Peyer's patch (tissue), 4 donors: ENCODE results near the gene MLX. TPM values are rescaled to one million over a fixed set of nuclear protein-coding genes. Genes with fewer than 3 reads are reported as not detected.

Source experiments
- DNase-seq, 3 donors: peaks; one replicate each; pipeline ENCODE4 v3.0.0-alpha.2; 2017 to 2019
- H3K27ac ChIP-seq, 4 donors: fragments of 200-600 bp; sonication (generic); one replicate each; pipeline ENCODE4 v1.5.1; 2016 to 2019
- H3K27me3 ChIP-seq, 2 donors: fragments of 200-600 bp; sonication (generic); one replicate each; pipeline ENCODE4 v1.5.1; 2019
- H3K36me3 ChIP-seq, 3 donors: fragments of 200-600 bp; sonication (generic); one replicate each; pipeline ENCODE4 v1.5.1; 2016 to 2019
- H3K4me1 ChIP-seq, 4 donors: fragments of 200-600 bp; sonication (generic); one replicate each; pipeline ENCODE4 v1.5.1; 2016 to 2019
- H3K4me3 ChIP-seq, 4 donors: fragments of 200-600 bp; sonication (generic); 1 replicate in 3 of 4; 2 replicates in 1 of 4; pipeline ENCODE4 v1.5.1; 2016 to 2019; ENCODE audit warnings: mild to moderate bottlenecking in 1 of 4
- H3K9me3 ChIP-seq, 4 donors: fragments of 200-600 bp; sonication (generic); one replicate each; pipeline ENCODE4 v1.5.1; 2016 to 2019; ENCODE audit warnings: mild to moderate bottlenecking in 1 of 4
- POLR2A ChIP-seq, 2 donors: fragments of 450-650 bp; IDR thresholded peaks; one replicate each; pipeline ENCODE4 v1.5.1; 2017; ENCODE audit warnings: antibody characterized with exemption in 2 of 2, mild to moderate bottlenecking in 2 of 2, moderate library complexity in 2 of 2
- total RNA-seq, 4 donors: library from RNA; depleted of rRNA; stranded (reverse); fragments of >200 nt; gene quantifications; one replicate each; pipeline ENCODE4 v1.1.0, GENCODE V29; 2016
- TF ChIP-seq, protein P1 (sequence below), 6 experiments: fragments of 450-650 bp in 4 of 6; fragments of 200-600 bp in 2 of 6; sonication (generic) in 1 of 6; IDR thresholded peaks; one replicate each; pipeline ENCODE4 v1.5.1; 2017 to 2019; ENCODE audit warnings: antibody characterized with exemption in 6 of 6, mild to moderate bottlenecking in 3 of 6, moderate library complexity in 1 of 6

Gene MLX
- total RNA-seq, 4 donors from 2014 or later: 65.2 to 180 (median 133) TPM

DNA sequence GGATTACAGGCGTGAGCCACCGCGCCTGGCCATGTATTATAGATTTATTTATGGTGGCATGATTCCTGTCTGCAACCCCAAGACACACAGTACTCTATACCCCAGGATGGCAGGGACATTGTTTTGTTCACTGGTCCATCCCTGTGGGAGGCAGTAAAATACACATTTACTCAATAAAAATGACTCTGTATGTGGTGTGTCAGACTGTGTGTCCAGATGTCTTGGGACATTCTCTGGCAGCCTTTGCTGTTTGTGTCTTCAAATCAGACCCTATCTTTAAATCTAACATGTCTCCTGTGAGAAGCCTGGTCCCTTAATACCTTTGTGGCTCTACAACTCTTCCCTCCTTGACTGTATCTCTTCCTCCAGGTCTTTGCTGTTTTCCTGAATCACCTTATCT is 6.7 kb upstream of the MLX start:
- Histone ChIP-seq H3K4me1 (peaks cover 0 to 39% (median 23%) of the 10 kb centered on the region in 4 donors), H3K36me3 (peaks cover 0 to 18% (median 0%) of the 10 kb centered on the region in 3 donors), H3K4me3 (no peak overlapping the region), H3K27ac (no peak overlapping the region), H3K27me3 (no peaks in the 10 kb centered on the region), H3K9me3 (no peaks in the 10 kb centered on the region)
- no peak for DNase-seq
- TF ChIP-seq, protein P1, sequence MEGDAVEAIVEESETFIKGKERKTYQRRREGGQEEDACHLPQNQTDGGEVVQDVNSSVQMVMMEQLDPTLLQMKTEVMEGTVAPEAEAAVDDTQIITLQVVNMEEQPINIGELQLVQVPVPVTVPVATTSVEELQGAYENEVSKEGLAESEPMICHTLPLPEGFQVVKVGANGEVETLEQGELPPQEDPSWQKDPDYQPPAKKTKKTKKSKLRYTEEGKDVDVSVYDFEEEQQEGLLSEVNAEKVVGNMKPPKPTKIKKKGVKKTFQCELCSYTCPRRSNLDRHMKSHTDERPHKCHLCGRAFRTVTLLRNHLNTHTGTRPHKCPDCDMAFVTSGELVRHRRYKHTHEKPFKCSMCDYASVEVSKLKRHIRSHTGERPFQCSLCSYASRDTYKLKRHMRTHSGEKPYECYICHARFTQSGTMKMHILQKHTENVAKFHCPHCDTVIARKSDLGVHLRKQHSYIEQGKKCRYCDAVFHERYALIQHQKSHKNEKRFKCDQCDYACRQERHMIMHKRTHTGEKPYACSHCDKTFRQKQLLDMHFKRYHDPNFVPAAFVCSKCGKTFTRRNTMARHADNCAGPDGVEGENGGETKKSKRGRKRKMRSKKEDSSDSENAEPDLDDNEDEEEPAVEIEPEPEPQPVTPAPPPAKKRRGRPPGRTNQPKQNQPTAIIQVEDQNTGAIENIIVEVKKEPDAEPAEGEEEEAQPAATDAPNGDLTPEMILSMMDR (IDR thresholded peaks at IDR 0.05): no peak
- no peak for TF ChIP-seq POLR2A (IDR thresholded peaks at IDR 0.05)

DNA sequence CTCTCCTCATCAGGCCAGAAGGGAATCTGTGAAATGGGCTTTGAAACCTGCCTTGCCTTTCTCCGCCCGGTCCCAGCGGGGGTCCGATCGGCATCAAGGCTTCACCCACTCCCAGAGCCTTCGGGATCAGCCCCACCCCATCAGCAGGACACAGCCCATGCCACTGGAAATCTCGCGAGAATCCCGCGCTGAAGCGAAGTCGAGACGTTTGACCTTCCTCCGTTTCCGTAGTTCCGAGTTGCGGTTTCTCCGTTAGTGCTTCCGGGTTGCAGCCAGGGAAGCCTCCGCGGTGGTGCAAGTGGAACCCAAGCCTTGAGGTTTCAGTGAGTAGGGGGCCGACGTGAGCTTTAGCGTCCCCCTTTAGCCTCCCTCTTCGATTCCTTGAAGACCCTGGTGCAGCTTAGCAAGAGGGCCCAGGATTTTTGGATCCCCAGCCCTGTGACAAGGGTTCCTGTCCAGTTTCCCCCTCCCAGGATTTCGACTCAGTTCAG is 5.0 kb upstream of the MLX start, which contains the start of gene COASY:
Gene COASY (plus strand): TSS at position 252 of the 491 bp plus-strand sequence. CDS start 475 bp downstream, outside the sequence.
- TF ChIP-seq POLR2A (IDR thresholded peaks at IDR 0.05): peak; percentile 57 to 61
- TF ChIP-seq, protein P1 (IDR thresholded peaks at IDR 0.05): no peak
- peak within 1 kb of the TSS; percentile 68 to 86 (median 76) for H3K4me3 ChIP-seq
- no peaks in the 10 kb centered on the region for H3K9me3 ChIP-seq
- DNase-seq: peak; percentile 94 to 98 (median 95)
- H3K27me3 ChIP-seq: no peaks in the 10 kb centered on the region
- peaks cover 0 to 36% (median 25%) of the 10 kb centered on the region in 4 donors for H3K4me1 ChIP-seq
- H3K36me3 ChIP-seq: peaks cover 0 to 27% (median 0%) of the 10 kb centered on the region in 3 donors
- peak within 1 kb of the TSS; percentile 80 to 86 (median 84) for H3K27ac ChIP-seq

DNA sequence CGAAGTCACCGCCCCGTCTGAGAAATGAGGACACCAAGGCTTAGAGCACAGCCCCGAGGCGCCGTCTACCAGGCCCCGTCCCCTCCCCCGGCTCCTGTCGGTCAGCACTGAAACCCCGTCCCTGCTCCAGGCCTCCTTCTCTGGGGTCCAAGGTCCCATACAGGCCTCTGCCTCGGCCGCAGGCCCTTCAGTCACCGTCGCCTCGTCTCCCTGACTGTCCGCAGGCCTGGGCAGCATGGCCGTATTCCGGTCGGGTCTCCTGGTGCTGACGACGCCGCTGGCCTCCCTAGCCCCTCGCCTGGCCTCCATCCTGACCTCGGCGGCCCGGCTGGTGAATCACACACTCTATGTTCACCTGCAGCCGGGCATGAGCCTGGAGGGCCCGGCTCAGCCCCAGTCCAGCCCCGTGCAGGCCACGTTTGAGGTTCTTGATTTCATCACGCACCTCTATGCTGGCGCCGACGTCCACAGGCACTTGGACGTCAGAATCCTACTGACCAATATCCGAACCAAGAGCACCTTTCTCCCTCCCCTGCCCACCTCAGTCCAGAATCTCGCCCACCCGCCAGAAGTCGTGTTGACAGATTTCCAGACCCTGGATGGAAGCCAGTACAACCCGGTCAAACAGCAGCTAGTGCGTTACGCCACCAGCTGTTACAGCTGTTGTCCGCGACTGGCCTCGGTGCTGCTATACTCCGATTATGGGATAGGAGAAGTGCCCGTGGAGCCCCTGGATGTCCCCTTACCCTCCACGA is 4.3 kb upstream of the MLX start:
- H3K9me3 ChIP-seq: no peaks in the 10 kb centered on the region
- peak overlapping the region; percentile 80 to 86 (median 84) for H3K27ac ChIP-seq
- no peak for TF ChIP-seq POLR2A (IDR thresholded peaks at IDR 0.05)
- TF ChIP-seq, protein P1 (IDR thresholded peaks at IDR 0.05): no peak
- H3K36me3 ChIP-seq: peaks cover 0 to 27% (median 0%) of the 10 kb centered on the region in 3 donors
- DNase-seq: no peak
- H3K4me1 ChIP-seq: peaks cover 0 to 36% (median 26%) of the 10 kb centered on the region in 4 donors
- H3K4me3 ChIP-seq: peak overlapping the region; percentile 68 to 86 (median 76)
- H3K27me3 ChIP-seq: no peaks in the 10 kb centered on the region

DNA sequence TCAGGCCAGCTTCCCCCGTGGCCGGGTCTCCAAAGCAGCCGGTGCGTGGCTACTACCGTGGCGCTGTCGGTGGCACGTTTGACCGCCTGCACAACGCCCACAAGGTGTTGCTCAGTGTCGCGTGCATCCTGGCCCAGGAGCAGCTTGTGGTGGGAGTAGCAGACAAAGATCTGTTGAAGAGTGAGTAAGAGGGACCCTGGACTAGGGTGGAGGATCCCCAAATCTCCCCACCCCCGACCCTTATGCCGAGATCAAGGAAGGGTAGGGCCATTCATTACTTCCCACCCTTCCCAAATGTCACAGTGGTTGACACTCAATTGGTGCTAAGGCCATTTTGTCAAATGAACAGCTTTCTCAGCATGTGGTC is 3.8 kb upstream of the MLX start:
- no peak for DNase-seq
- Histone ChIP-seq H3K4me3 (peak overlapping the region; percentile 68 to 86 (median 76)), H3K9me3 (no peaks in the 10 kb centered on the region), H3K4me1 (peaks cover 0 to 40% (median 32%) of the 10 kb centered on the region in 4 donors), H3K36me3 (peaks cover 0 to 27% (median 0%) of the 10 kb centered on the region in 3 donors), H3K27ac (peak overlapping the region; percentile 80 to 86 (median 84)), H3K27me3 (no peaks in the 10 kb centered on the region)
- no peak for TF ChIP-seq POLR2A (IDR thresholded peaks at IDR 0.05)
- TF ChIP-seq, protein P1 (IDR thresholded peaks at IDR 0.05): no peak

DNA sequence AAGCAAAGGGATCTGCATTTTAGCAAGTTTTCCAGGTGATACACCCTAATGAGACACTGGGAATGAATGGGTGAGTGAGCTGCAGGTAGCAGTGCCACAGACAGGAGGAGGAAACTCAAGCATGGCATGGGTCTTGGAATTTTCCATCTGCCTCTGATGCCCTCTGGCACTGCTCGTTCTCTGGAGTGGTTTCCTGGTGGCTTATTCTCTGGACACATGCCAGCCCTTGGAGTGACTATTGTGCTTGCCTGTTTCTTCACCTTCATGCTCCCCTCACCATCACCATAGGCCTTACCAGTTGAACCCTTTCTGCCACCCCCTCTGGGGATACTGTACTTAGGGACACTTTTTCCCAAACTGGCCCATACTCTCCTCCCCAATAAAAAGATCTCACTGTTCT is 3.4 kb upstream of the MLX start:
- peak overlapping the region in 2 of 4 donors; percentile 80 to 86 for H3K27ac ChIP-seq
- H3K27me3 ChIP-seq: no peaks in the 10 kb centered on the region
- H3K4me3 ChIP-seq: peak overlapping the region in 2 of 4 donors; percentile 68 to 86
- no peaks in the 10 kb centered on the region for H3K9me3 ChIP-seq
- no peak for TF ChIP-seq POLR2A (IDR thresholded peaks at IDR 0.05)
- TF ChIP-seq, protein P1 (IDR thresholded peaks at IDR 0.05): peak in 1 of 6 experiments; percentile 13
- peaks cover 0 to 44% (median 35%) of the 10 kb centered on the region in 4 donors for H3K4me1 ChIP-seq
- peaks cover 0 to 31% (median 0%) of the 10 kb centered on the region in 3 donors for H3K36me3 ChIP-seq
- no peak for DNase-seq
